ENCODE data around the gene RYK. TPM values are rescaled to one million over a fixed set of nuclear protein-coding genes. Genes with fewer than 3 reads are reported as not detected.

RYK gene
- total RNA-seq, 1 experiment from 2014 or later: 60.6 TPM

GRCh38 chr3:134155446-134155845 lies 95.2 kb downstream of the RYK start:
- H2BK20ac ChIP-seq (ENCODE audit: low read depth, low read length, poor library complexity, severe bottlenecking): no peak overlapping the region
- H3K4ac ChIP-seq (ENCODE audit: low read depth, low read length): no peak overlapping the region
- H3K23ac ChIP-seq (ENCODE audit: insufficient read length, low read depth, low read length): no peak overlapping the region
- Mint-ChIP-seq H3K27me3 (ENCODE audit: low read depth) (no peaks in the 10 kb centered on the region), H3K9me3 (no peaks in the 10 kb centered on the region), H3K36me3 (ENCODE audit: insufficient read depth in 1 of 3, low read depth in 3 of 3) (peaks cover 30 to 71% (median 46%) of the 10 kb centered on the region in 3 experiments), H3K4me1 (no peaks in the 10 kb centered on the region), H3K4me3 (no peak overlapping the region), H3K27ac (no peak overlapping the region)
- DNase-seq: no peak
- no CpG with 5 or more reads among the region's 2 CpGs for WGBS (ENCODE audit: extremely low coverage, insufficient read length, low lambda C conversion rate)
- no peaks in the 10 kb centered on the region for H3K79me1 ChIP-seq (ENCODE audit: insufficient read depth, low read depth, low read length, poor library complexity, severe bottlenecking)
- H2BK5ac ChIP-seq (ENCODE audit: insufficient read length, low read length): no peak overlapping the region
- no peaks in the 10 kb centered on the region for H3K4me1 ChIP-seq (ENCODE audit: insufficient read depth, low read length)
- no peak overlapping the region for H3K9ac ChIP-seq (ENCODE audit: extremely low read depth, insufficient read length, low read length)
- H4K8ac ChIP-seq (replicated peaks; ENCODE audit: insufficient read length, low read depth, low read length): no peak overlapping the region
- H3K9me3 ChIP-seq (ENCODE audit: control insufficient read depth, low read depth, low read length): no peaks in the 10 kb centered on the region
- H2BK120ac ChIP-seq (ENCODE audit: low read depth, low read length, poor library complexity, severe bottlenecking): no peak overlapping the region
- no peak overlapping the region for H3T11ph ChIP-seq (ENCODE audit: low read length)
- H3K23me2 ChIP-seq (ENCODE audit: insufficient read length, low read depth, low read length, poor library complexity, severe bottlenecking): no peaks in the 10 kb centered on the region
- no peak overlapping the region for H4K91ac ChIP-seq (ENCODE audit: insufficient read length, low read depth, low read length)
- no peak overlapping the region for H2BK12ac ChIP-seq (ENCODE audit: insufficient read length, low read depth, low read length)
- no peak overlapping the region for H2BK15ac ChIP-seq (ENCODE audit: low read depth, low read length)
- H3K4me2 ChIP-seq (ENCODE audit: insufficient read depth, insufficient read length, low read length): no peak overlapping the region
- H2AK5ac ChIP-seq (ENCODE audit: insufficient read length, low read length): no peak overlapping the region
- no peak overlapping the region for H3K14ac ChIP-seq (ENCODE audit: insufficient read depth, low read length)
- no peak overlapping the region for H2AFZ ChIP-seq (ENCODE audit: low read length)
- H3K27me3 ChIP-seq (ENCODE audit: insufficient read depth, low read length): no peaks in the 10 kb centered on the region
- H3K27ac ChIP-seq (ENCODE audit: insufficient read length, low read depth, low read length): no peak overlapping the region
- TF ChIP-seq CTCF (conservative IDR thresholded peaks at IDR 0.05): no peak
- no peak overlapping the region for H4K5ac ChIP-seq (ENCODE audit: insufficient read length, low read depth, low read length)
- H4K20me1 ChIP-seq (ENCODE audit: control insufficient read depth, insufficient read depth, insufficient read length): no peaks in the 10 kb centered on the region
- no peak overlapping the region for H3K56ac ChIP-seq (ENCODE audit: insufficient read length, low read depth, low read length)
- no peak overlapping the region for H3K18ac ChIP-seq (ENCODE audit: insufficient read length, low read depth, low read length)
- no peaks in the 10 kb centered on the region for H3K79me2 ChIP-seq (ENCODE audit: insufficient read depth, low read length)
